ENCODE data around the gene DUSP19. TPM values are rescaled to one million over a fixed set of nuclear protein-coding genes. Genes with fewer than 3 reads are reported as not detected.

Gene DUSP19
- total and polyA plus RNA-seq, 2 of the 13 experiments (the other 11 are each of a cell fraction or from before 2014, with no cell fraction given): 1.3 to 1.9 TPM

DNA sequence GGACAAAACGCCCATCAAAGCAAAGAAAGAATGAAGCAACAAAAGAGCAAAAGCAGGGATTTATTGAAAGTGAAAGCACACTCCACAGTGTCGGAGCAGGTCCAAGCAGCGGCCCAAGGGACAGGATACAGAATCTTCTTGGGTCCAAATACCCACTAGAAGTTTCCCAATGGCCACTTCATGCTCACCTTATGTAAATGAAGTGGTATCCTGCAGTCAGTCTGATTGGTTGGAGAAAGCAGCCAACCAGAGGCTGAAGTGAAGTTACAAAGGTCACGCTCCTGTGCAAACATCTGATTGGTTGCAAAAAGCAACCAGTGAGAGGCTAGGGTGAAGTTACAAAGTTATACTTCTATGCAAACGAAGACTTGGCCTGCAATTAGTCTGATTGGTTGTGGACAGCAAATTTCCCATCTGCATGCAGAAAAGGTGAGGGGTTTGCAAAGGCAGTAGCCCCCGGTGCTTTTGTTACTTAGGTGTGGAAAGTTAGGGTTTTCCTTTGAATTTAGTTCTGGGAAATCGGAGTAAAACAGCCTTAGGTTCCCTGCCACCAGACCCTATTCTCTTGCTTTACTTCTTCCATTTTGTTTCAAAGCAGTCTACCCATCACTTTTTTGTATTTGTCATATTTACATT lies 12.9 kb downstream of the DUSP19 start (continued):
- TF ChIP-seq TRIM24 (CRISPR knock-in tag; IDR thresholded peaks at IDR 0.05) (no peak), FOSL2 (CRISPR knock-in tag; IDR thresholded peaks at IDR 0.05) (no peak), ZNF451 (CRISPR knock-in tag; IDR thresholded peaks at IDR 0.05) (no peak), KAT8 (CRISPR knock-in tag; IDR thresholded peaks at IDR 0.05) (no peak), ZNF468 (CRISPR knock-in tag; IDR thresholded peaks at IDR 0.05) (no peak), YY1 (IDR thresholded peaks at IDR 0.05; ENCODE audit: insufficient read depth, insufficient replicate concordance, low read depth, low read length) (no peak), GZF1 (CRISPR knock-in tag; IDR thresholded peaks at IDR 0.05) (no peak), ZKSCAN5 (CRISPR knock-in tag; IDR thresholded peaks at IDR 0.05) (no peak), PAF1 (CRISPR knock-in tag; IDR thresholded peaks at IDR 0.05) (no peak), GATA4 (IDR thresholded peaks at IDR 0.05; ENCODE audit: borderline replicate concordance, low read depth) (no peak), ZFP36L1 (CRISPR knock-in tag; IDR thresholded peaks at IDR 0.05) (no peak), ZSCAN9 (CRISPR knock-in tag; IDR thresholded peaks at IDR 0.05; ENCODE audit: borderline replicate concordance) (no peak), ZNF432 (CRISPR knock-in tag; IDR thresholded peaks at IDR 0.05; ENCODE audit: borderline replicate concordance) (no peak), TCF12 (IDR thresholded peaks at IDR 0.05) (no peak), TCF12 (CRISPR knock-in tag; IDR thresholded peaks at IDR 0.05) (no peak), ZNF567 (CRISPR knock-in tag; IDR thresholded peaks at IDR 0.05; ENCODE audit: borderline replicate concordance) (no peak), NCOA2 (CRISPR knock-in tag; IDR thresholded peaks at IDR 0.05) (peak; percentile 33; the same call in 1 of the 2 replicates), RXRB (CRISPR knock-in tag; IDR thresholded peaks at IDR 0.05; ENCODE audit: borderline replicate concordance) (peak; percentile 29; the same call in 1 of the 2 replicates), ZNF737 (CRISPR knock-in tag; IDR thresholded peaks at IDR 0.05; ENCODE audit: borderline replicate concordance) (no peak), ZMYM3 (CRISPR knock-in tag; IDR thresholded peaks at IDR 0.05) (no peak), ZNF607 (CRISPR knock-in tag; IDR thresholded peaks at IDR 0.05; ENCODE audit: borderline replicate concordance) (peak; percentile 19; the same call in 1 of the 2 replicates)
- TF ChIP-seq, protein P1, sequence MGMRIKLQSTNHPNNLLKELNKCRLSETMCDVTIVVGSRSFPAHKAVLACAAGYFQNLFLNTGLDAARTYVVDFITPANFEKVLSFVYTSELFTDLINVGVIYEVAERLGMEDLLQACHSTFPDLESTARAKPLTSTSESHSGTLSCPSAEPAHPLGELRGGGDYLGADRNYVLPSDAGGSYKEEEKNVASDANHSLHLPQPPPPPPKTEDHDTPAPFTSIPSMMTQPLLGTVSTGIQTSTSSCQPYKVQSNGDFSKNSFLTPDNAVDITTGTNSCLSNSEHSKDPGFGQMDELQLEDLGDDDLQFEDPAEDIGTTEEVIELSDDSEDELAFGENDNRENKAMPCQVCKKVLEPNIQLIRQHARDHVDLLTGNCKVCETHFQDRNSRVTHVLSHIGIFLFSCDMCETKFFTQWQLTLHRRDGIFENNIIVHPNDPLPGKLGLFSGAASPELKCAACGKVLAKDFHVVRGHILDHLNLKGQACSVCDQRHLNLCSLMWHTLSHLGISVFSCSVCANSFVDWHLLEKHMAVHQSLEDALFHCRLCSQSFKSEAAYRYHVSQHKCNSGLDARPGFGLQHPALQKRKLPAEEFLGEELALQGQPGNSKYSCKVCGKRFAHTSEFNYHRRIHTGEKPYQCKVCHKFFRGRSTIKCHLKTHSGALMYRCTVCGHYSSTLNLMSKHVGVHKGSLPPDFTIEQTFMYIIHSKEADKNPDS (CRISPR knock-in tag; IDR thresholded peaks at IDR 0.05): no peak
- TF ChIP-seq, protein P2, sequence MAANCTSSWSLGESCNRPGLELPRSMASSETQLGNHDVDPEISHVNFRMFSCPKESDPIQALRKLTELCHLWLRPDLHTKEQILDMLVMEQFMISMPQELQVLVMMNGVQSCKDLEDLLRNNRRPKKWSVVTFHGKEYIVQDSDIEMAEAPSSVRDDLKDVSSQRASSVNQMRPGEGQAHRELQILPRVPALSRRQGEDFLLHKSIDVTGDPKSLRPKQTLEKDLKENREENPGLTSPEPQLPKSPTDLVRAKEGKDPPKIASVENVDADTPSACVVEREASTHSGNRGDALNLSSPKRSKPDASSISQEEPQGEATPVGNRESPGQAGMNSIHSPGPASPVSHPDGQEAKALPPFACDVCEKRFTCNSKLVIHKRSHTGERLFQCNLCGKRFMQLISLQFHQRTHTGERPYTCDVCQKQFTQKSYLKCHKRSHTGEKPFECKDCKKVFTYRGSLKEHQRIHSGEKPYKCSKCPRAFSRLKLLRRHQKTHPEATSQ (CRISPR knock-in tag; IDR thresholded peaks at IDR 0.05; ENCODE audit: borderline replicate concordance): no peak
- TF ChIP-seq, protein P3, sequence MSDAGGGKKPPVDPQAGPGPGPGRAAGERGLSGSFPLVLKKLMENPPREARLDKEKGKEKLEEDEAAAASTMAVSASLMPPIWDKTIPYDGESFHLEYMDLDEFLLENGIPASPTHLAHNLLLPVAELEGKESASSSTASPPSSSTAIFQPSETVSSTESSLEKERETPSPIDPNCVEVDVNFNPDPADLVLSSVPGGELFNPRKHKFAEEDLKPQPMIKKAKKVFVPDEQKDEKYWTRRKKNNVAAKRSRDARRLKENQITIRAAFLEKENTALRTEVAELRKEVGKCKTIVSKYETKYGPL (CRISPR knock-in tag; IDR thresholded peaks at IDR 0.05): no peak
- TF ChIP-seq, protein P4, sequence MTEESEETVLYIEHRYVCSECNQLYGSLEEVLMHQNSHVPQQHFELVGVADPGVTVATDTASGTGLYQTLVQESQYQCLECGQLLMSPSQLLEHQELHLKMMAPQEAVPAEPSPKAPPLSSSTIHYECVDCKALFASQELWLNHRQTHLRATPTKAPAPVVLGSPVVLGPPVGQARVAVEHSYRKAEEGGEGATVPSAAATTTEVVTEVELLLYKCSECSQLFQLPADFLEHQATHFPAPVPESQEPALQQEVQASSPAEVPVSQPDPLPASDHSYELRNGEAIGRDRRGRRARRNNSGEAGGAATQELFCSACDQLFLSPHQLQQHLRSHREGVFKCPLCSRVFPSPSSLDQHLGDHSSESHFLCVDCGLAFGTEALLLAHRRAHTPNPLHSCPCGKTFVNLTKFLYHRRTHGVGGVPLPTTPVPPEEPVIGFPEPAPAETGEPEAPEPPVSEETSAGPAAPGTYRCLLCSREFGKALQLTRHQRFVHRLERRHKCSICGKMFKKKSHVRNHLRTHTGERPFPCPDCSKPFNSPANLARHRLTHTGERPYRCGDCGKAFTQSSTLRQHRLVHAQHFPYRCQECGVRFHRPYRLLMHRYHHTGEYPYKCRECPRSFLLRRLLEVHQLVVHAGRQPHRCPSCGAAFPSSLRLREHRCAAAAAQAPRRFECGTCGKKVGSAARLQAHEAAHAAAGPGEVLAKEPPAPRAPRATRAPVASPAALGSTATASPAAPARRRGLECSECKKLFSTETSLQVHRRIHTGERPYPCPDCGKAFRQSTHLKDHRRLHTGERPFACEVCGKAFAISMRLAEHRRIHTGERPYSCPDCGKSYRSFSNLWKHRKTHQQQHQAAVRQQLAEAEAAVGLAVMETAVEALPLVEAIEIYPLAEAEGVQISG (CRISPR knock-in tag; IDR thresholded peaks at IDR 0.05): no peak
